Body of pancreas (tissue), 4 donors: Measurements from ENCODE around the gene IFNL1.
"Not testable (repeated sequence)": the region's sequence is repeated elsewhere in the genome, so short reads cannot be mapped to it uniquely, and the experiment has no call there.

ENCODE experiments used
- POLR2A ChIP-seq, 3 donors: fragments of 450-650 bp; IDR thresholded peaks; one replicate each; pipeline ENCODE4 v1.6.1; 2016; ENCODE audit warnings: antibody characterized with exemption in 3 of 3, mild to moderate bottlenecking in 2 of 3
- TF ChIP-seq, protein P1 (sequence below), 7 experiments: fragments of 450-650 bp in 4 of 7; fragments of 200-600 bp in 3 of 7; sonication (generic) in 3 of 7; IDR thresholded peaks; one replicate each; pipeline ENCODE4 v1.5.1; 2016 to 2019; ENCODE audit warnings: antibody characterized with exemption in 7 of 7

DNA sequence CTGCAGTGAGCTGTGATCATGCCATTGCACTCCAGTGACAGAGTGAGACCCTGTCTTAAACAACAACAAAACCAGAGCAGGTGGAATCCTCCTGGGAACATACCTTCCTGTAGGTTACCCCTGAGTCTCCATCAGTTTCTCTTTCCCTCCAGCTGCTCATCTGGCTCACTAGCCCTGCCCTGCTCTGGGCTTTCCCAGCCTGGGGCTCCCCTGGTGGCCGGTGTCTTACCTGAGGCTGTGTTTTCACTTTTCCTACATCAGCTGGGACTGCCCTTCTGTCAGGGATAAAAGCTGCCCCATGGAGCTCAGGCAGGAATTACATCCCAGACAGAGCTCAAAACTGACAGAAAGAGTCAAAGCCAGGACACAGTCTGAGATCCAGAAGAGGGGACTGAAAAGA, 28.1 kb upstream of the IFNL1 start, which contains the start of gene IFNL2:
- TF ChIP-seq, protein P1, sequence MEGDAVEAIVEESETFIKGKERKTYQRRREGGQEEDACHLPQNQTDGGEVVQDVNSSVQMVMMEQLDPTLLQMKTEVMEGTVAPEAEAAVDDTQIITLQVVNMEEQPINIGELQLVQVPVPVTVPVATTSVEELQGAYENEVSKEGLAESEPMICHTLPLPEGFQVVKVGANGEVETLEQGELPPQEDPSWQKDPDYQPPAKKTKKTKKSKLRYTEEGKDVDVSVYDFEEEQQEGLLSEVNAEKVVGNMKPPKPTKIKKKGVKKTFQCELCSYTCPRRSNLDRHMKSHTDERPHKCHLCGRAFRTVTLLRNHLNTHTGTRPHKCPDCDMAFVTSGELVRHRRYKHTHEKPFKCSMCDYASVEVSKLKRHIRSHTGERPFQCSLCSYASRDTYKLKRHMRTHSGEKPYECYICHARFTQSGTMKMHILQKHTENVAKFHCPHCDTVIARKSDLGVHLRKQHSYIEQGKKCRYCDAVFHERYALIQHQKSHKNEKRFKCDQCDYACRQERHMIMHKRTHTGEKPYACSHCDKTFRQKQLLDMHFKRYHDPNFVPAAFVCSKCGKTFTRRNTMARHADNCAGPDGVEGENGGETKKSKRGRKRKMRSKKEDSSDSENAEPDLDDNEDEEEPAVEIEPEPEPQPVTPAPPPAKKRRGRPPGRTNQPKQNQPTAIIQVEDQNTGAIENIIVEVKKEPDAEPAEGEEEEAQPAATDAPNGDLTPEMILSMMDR (IDR thresholded peaks at IDR 0.05) = not testable (repeated sequence)
- TF ChIP-seq POLR2A (IDR thresholded peaks at IDR 0.05) = not testable (repeated sequence)
